Suprapubic skin (tissue), 4 donors: Measurements from ENCODE around the gene DDX11. TPM values are rescaled to one million over a fixed set of nuclear protein-coding genes. Genes with fewer than 3 reads are reported as not detected.

Experiments
- DNase-seq, 2 donors: peaks; one replicate each; pipeline ENCODE4 v3.0.0-alpha.2; 2019; ENCODE audit warnings: low spot score in 2 of 2
- H3K27ac ChIP-seq: fragments of 200-600 bp; sonication (generic); one replicate; pipeline ENCODE4 v1.5.1; 2019
- H3K27me3 ChIP-seq: fragments of 200-600 bp; sonication (generic); one replicate; pipeline ENCODE4 v1.5.1; 2019
- H3K36me3 ChIP-seq: fragments of 200-600 bp; sonication (generic); one replicate; pipeline ENCODE4 v1.5.1; 2019
- H3K4me1 ChIP-seq: fragments of 200-600 bp; sonication (generic); one replicate; pipeline ENCODE4 v1.5.1; 2019
- H3K4me3 ChIP-seq: fragments of 200-600 bp; sonication (generic); one replicate; pipeline ENCODE4 v1.5.1; 2019; ENCODE audit warnings: mild to moderate bottlenecking
- H3K9me3 ChIP-seq: fragments of 200-600 bp; sonication (generic); one replicate; pipeline ENCODE4 v1.5.1; 2019
- CTCF ChIP-seq, 2 donors: fragments of 200-600 bp in 1 of 2; fragments of 450-650 bp in 1 of 2; sonication (generic) in 1 of 2; IDR thresholded peaks; one replicate each; pipeline ENCODE4 v1.5.1; 2016 to 2019; ENCODE audit warnings: antibody characterized with exemption in 2 of 2, mild to moderate bottlenecking in 1 of 2, moderate library complexity in 1 of 2
- EP300 ChIP-seq: sonication (generic); formaldehyde crosslinking; IDR thresholded peaks from one replicate; pipeline ENCODE4 v1.6.1; 2017; ENCODE audit warnings: antibody characterized with exemption
- POLR2A ChIP-seq, 2 donors: fragments of 450-650 bp; IDR thresholded peaks; one replicate each; pipeline ENCODE4 v1.6.1; 2017; ENCODE audit warnings: antibody characterized with exemption in 2 of 2, mild to moderate bottlenecking in 2 of 2, moderate library complexity in 2 of 2
- POLR2AphosphoS5 ChIP-seq, 3 donors: sonication (generic); formaldehyde crosslinking; IDR thresholded peaks; one replicate each; pipeline ENCODE4 v1.6.1; 2017; ENCODE audit warnings: antibody characterized with exemption in 3 of 3
- WGBS: methylation state at CpG from one replicate; pipeline ENCODE4 v1.1.5; 2018; 5-methylcytosine and 5-hydroxymethylcytosine counted together
- total RNA-seq, 4 donors: library from RNA; depleted of rRNA; stranded (reverse); fragments of >200 nt; gene quantifications; one replicate each; pipeline ENCODE4 v1.1.0, GENCODE V29; 2016

DDX11 gene
- total RNA-seq, 4 donors from 2014 or later, result 13.0 to 81.6 (median 46.0) TPM

- H3K36me3 ChIP-seq, result no peaks in the 10 kb centered on the region
- no peaks in the 10 kb centered on the region for H3K27me3 ChIP-seq
- TF ChIP-seq CTCF (IDR thresholded peaks at IDR 0.05) (no peak), POLR2AphosphoS5 (IDR thresholded peaks at IDR 0.05) (no peak), EP300 (no peak), POLR2A (IDR thresholded peaks at IDR 0.05) (no peak)
- no peak for DNase-seq
- H3K27ac ChIP-seq, result no peak overlapping the region
- H3K4me3 ChIP-seq, result no peak overlapping the region
- H3K9me3 ChIP-seq, result no peaks in the 10 kb centered on the region
- 68% methylated on average over 3 of the region's 3 CpGs for WGBS
- H3K4me1 ChIP-seq, result peaks cover 2% of the 10 kb centered on the region
Observed at GRCh38 chr12:31033146-31033545, 40.5 kb upstream of the DDX11 start.

DNA sequence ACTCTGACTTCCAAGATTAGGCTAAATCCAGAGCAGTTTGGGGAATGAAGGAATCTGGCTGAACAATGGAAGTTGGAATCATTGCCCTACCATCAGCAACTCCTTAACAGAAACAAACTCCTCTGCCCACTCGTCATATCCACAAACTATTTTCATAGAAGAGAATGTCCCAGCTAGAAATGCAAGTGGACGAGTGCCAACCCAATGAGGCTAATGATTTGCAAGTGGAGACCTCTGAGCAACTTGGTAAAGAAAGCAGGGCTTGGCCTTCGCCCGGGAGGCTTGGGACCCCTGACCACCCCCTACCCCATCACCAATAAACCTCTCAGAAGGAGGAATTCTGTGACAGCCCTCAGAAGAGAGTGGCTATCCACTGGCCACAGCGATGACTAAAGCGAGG is 40.0 kb upstream of the DDX11 start:
- 78% methylated on average over 6 of the region's 6 CpGs for WGBS
- Histone ChIP-seq H3K4me1 (peaks cover 2% of the 10 kb centered on the region), H3K4me3 (no peak overlapping the region), H3K27ac (no peak overlapping the region), H3K9me3 (no peaks in the 10 kb centered on the region), H3K36me3 (no peaks in the 10 kb centered on the region), H3K27me3 (no peaks in the 10 kb centered on the region)
- DNase-seq, result no peak
- TF ChIP-seq POLR2A (IDR thresholded peaks at IDR 0.05), result no peak

- Histone ChIP-seq H3K36me3 (no peaks in the 10 kb centered on the region), H3K4me3 (no peak overlapping the region), H3K27ac (no peak overlapping the region), H3K27me3 (no peaks in the 10 kb centered on the region), H3K9me3 (no peaks in the 10 kb centered on the region), H3K4me1 (peaks cover 2% of the 10 kb centered on the region)
- no peak for DNase-seq
- TF ChIP-seq POLR2A (IDR thresholded peaks at IDR 0.05) (no peak), EP300 (no peak), POLR2AphosphoS5 (IDR thresholded peaks at IDR 0.05) (no peak), CTCF (IDR thresholded peaks at IDR 0.05) (no peak)
- WGBS, result 77% methylated on average over 3 of the region's 3 CpGs
Observed at GRCh38 chr12:31034372-31034771, 39.3 kb upstream of the DDX11 start.

DNA sequence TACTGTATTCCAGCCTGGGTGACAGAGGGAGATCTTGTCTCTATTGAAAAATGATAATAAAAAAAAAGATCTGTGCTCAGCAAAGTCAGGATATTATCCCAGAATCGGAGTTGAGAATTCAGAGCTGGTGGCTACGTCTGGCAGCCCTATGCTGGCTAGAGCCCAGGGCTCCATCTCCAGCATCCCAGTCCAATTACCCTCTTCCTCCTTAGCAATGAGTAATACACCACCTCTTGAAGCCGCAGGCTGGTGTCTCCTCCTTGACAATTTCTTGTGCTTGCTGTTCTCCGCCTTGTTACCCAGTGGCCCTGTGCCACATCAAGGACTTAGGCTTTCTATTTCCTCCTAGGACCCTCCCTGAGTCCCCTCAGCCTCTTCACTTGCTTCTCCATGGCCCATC is 38.4 kb upstream of the DDX11 start:
- TF ChIP-seq POLR2AphosphoS5 (IDR thresholded peaks at IDR 0.05) (no peak), EP300 (no peak), CTCF (IDR thresholded peaks at IDR 0.05) (no peak)
- Histone ChIP-seq H3K27ac (no peak overlapping the region), H3K4me1 (peaks cover 2% of the 10 kb centered on the region), H3K4me3 (no peak overlapping the region), H3K9me3 (no peaks in the 10 kb centered on the region), H3K36me3 (no peaks in the 10 kb centered on the region), H3K27me3 (no peaks in the 10 kb centered on the region)
- 67% methylated on average over 4 of the region's 4 CpGs for WGBS
- no peak for DNase-seq

GRCh38 chr12:31035967-31036665 is 37.5 kb upstream of the DDX11 start:
- 85% methylated on average over 4 of the region's 4 CpGs for WGBS
- no peaks in the 10 kb centered on the region for H3K27me3 ChIP-seq
- H3K27ac ChIP-seq, result no peak overlapping the region
- H3K9me3 ChIP-seq, result no peaks in the 10 kb centered on the region
- H3K36me3 ChIP-seq, result no peaks in the 10 kb centered on the region
- no peaks in the 10 kb centered on the region for H3K4me1 ChIP-seq
- DNase-seq, result no peak
- TF ChIP-seq POLR2AphosphoS5 (IDR thresholded peaks at IDR 0.05) (no peak), EP300 (no peak), POLR2A (IDR thresholded peaks at IDR 0.05) (no peak), CTCF (IDR thresholded peaks at IDR 0.05) (no peak)
- no peak overlapping the region for H3K4me3 ChIP-seq

DNA sequence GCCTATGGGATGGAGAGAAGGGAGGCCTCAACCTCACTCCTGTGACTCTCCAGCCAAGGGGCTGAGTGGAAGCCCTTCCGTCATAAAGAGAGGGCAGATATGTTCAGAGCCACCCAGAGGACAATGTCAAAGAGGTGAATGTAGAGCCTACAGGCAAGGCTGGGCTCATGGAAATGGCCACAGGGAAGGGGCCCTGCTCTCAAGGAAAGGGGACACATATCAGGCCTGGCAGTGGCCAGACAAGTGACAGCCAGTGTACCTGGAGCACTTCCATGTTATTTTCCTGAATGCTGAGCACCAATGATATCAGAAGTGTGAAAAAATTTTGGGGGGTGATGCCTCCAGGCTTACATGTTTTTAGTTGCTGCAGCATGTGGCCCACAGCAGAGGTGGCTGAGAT is 36.6 kb upstream of the DDX11 start:
- Histone ChIP-seq H3K9me3 (no peaks in the 10 kb centered on the region), H3K36me3 (no peaks in the 10 kb centered on the region), H3K27ac (no peak overlapping the region), H3K4me3 (no peak overlapping the region), H3K27me3 (no peaks in the 10 kb centered on the region), H3K4me1 (no peaks in the 10 kb centered on the region)
- no peak for TF ChIP-seq POLR2A (IDR thresholded peaks at IDR 0.05)
- TF ChIP-seq POLR2AphosphoS5 (IDR thresholded peaks at IDR 0.05), result no peak
- TF ChIP-seq CTCF (IDR thresholded peaks at IDR 0.05), result no peak
- TF ChIP-seq EP300, result no peak
- no CpG with 5 or more reads among the region's 1 CpG for WGBS
- DNase-seq, result no peak
